Ishikawa (cell line): ENCODE results near the gene MNT.

Experiments
- CEBPB ChIP-seq: IDR thresholded peaks from 2 replicates; pipeline ENCODE4 v1.6.1; 2012
- CREB1 ChIP-seq: IDR thresholded peaks from 2 replicates; pipeline ENCODE4 v1.6.1; 2012; ENCODE audit warnings: low read depth
- EGR1 ChIP-seq: IDR thresholded peaks from 2 replicates; pipeline ENCODE4 v1.6.1; 2012
- EP300 ChIP-seq: IDR thresholded peaks from 2 replicates; pipeline ENCODE4 v1.6.1; 2012; ENCODE audit warnings: borderline replicate concordance
- REST ChIP-seq: IDR thresholded peaks from 2 replicates; pipeline ENCODE4 v1.6.1; 2012; ENCODE audit warnings: low read depth, mild to moderate bottlenecking
- TAF1 ChIP-seq: IDR thresholded peaks from 2 replicates; pipeline ENCODE4 v1.6.1; 2012; ENCODE audit warnings: low read depth, mild to moderate bottlenecking
- ZBTB7A ChIP-seq: IDR thresholded peaks from 2 replicates; pipeline ENCODE4 v1.6.1; 2012; ENCODE audit warnings: low read depth

DNA sequence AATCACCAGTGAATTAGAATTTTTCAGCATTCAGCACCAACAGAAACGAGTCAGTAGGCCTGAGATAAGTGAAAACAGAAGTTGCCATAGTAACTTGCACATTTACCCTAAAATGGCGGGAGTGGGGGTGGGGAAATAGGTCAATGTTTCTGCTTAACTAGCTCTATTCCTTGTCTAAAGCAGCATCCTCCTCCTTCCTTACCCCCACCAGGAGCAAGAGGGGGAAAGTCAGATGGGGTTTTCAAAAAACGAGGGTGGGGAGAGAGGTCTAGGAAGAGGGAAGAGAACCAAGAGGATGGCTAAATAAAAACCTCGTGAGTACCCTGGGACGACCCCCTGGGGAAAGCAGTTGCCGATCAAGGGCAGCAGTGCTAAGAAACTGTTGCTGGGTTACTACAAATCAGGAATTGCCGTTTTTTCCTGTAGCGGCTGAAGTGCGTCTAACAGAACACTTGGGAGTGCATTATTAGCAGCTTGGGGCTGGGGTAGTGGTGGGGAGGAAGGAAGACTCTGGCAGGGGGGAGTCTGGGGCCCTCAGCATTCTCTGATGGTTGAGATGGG is 34.4 kb upstream of the MNT start:
- TF ChIP-seq EGR1, result no peak
- no peak for TF ChIP-seq ZBTB7A
- no peak for TF ChIP-seq CREB1
- TF ChIP-seq TAF1, result no peak
- no peak for TF ChIP-seq EP300
- no peak for TF ChIP-seq CEBPB
- TF ChIP-seq REST, result no peak
